Activated CD4-positive, CD25-positive, alpha-beta regulatory T cell treated with anti-CD3 and anti-CD28 coated beads, Interleukin-2, amount 50 U/mL, for 24 hours (primary cell): ENCODE data around the gene OR8B4.
"Not testable (repeated sequence)": the region's sequence is repeated elsewhere in the genome, so short reads cannot be mapped to it uniquely, and the experiment has no call there.

ENCODE experiments used
- ATAC-seq, 2 donors: fragments of 150-1000 bp; cut with Tn5 transposase; one replicate each; pipeline ENCODE4 v1.10.0; 2021; ENCODE audit warnings: mild to moderate bottlenecking in 1 of 2, moderate library complexity in 1 of 2

Gene OR8B4

DNA sequence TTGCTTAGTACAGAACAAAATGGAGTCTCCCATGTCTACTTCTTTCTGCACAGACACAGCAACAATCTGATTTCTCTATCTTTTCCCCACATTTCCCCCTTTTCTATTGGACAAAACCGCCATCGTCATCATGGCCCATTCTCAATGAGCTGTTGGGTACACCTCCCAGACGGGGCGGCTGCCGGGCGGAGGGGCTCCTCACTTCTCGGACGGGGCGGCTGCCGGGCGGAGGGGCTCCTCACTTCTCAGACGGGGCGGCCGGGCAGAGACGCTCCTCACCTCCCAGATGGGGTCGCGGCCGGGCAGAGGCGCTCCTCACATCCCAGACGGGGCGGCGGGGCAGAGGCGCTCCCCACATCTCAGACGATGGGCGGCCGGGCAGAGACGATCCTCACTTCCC, 21.5 kb downstream of the OR8B4 start:
- ATAC-seq = not testable (repeated sequence)

DNA sequence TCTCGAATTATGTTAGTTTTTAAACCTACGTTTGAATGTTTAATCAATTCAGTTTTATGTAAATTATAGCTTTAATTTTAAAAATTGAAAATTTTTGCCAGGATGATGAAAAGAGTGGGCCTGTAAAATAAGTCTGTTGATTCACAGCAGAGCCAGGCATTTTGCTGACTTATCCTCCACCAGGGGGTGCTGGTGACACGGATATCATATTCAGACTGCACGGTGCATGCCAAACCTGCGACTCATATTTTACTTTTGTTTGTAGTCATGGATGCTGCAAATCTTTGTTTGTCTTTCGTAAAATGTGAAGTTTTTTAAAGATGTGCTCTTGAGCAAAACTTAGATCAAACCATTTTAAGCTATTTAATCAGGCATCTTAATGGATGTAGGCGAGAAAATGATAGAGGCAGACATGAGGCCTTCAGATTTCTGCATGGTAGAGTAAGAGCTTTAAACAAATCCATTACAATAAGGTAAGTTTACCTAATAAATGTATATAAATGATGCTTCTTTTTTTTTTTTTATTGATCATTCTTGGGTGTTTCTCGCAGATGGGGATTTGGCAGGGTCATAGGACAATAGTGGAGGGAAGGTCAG, 22.2 kb downstream of the OR8B4 start:
- peak in 1 of 2 donors; percentile 55 for ATAC-seq

DNA sequence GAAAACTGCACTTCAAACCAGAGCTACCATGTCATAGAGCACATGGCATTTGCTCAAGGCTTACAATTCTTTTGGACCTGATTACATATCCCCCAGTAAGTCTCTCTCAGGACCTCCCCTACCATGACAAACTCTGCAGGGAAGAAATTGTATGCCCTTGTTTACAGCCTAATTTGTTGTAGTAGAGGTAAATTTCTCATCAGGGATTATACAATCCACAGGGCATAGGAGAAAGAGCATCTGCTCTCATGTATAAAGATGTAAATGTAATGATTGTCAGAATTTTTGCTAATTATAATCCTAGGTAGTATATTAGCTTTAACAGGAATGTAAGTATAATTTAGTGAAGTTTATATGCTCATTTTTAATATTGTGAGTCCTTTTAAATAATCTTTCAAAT, 25.7 kb downstream of the OR8B4 start, which contains the start of gene OR8B3:
Gene OR8B3 (minus strand): TSS at position 101 of the 400 bp plus-strand sequence. CDS start 1,673 bp downstream, outside the sequence.
- no peak for ATAC-seq

DNA sequence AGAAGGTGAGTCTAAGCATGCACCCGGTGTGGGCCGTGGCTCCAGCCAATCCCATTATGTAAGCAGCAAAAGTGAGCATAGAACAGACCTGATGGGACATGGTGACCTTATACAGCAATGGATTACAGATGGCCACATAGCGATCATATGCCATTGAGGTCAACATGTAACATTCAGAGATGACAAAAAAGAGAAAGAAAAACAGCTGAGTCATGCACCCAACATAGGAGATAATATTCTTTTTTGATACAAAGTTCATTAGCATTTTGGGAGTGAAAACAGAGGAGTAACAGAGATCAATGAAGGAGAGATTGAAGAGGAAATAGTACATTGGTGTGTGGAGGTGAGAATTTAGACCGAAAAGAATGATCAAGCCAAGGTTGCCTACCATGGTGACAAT, 27.8 kb downstream of the OR8B4 start:
- ATAC-seq = not testable (repeated sequence)

DNA sequence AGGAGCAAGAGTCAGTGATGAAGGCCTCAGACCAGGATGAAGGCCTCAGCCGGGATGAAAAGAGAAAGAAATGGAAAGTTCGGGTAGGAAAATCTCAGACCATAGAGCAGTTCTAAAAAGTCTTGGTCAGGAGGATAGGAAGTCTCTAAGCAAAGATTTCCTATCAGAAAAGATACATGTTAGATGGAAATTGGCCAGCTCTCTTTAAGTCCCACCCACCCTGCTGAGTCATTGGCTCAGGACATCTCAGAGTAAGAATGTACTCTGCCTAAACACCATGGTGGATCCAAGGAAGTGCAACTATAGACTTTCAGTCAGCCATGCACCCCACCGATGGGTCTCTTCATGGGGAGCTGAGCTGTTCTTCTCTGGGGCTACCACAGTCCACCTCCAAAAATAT, 30.3 kb downstream of the OR8B4 start:
- ATAC-seq = no peak

DNA sequence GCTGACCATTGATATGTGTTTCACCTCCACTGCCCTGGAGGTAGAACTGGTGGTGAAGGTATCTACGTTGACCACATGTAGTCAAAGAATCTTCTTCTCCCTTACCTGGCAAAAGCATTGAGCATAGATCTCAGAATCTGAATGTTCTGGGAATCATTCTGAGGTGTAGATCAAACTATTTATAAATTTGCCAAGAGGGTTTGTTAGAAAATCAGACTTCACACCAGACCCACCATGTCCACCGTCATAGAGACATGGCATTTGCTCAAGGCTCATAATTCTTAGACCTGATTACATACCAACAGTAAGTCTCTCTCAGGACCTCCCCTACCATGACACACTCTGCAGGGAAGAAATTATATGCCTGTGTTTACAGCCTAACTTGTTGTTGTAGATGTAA, 40.3 kb downstream of the OR8B4 start, which contains the start of gene OR8B2:
Gene OR8B2 (minus strand): TSS at position 101 of the 400 bp plus-strand sequence. CDS start 1,156 bp downstream, outside the sequence.
- no peak for ATAC-seq

DNA sequence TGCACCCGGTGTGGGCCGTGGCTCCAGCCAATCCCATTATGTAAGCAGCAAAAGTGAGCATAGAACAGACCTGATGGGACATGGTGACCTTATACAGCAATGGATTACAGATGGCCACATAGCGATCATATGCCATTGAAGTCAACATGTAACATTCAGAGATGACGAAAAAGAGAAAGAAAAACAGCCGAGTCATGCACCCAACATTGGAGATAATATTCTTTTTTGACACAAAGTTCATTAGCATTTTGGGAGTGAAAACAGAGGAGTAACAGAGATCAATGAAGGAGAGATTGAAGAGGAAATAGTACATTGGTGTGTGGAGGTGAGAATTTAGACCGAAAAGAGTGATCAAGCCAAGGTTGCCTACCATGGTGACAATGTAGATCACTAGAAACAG, 41.8 kb downstream of the OR8B4 start:
- ATAC-seq = not testable (repeated sequence)

DNA sequence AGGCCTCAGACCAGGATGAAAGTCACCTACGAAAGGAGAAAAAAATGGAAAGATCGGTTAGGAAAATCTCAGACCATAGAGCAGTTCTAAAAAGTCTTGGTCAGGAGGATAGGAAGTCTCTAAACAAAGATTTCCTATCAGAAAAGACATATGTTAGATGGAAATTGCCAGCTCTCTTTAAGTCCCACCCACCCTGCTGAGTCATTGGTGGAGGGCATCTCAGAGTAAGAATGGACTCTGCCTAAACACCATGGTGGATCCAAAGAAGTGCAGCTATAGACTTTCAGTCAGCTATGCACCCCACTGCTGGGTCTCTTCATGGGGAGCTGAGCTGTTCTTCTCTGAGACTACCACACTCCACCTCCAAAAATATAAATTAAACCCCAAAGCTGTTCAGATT, 44.1 kb downstream of the OR8B4 start:
- ATAC-seq = no peak

DNA sequence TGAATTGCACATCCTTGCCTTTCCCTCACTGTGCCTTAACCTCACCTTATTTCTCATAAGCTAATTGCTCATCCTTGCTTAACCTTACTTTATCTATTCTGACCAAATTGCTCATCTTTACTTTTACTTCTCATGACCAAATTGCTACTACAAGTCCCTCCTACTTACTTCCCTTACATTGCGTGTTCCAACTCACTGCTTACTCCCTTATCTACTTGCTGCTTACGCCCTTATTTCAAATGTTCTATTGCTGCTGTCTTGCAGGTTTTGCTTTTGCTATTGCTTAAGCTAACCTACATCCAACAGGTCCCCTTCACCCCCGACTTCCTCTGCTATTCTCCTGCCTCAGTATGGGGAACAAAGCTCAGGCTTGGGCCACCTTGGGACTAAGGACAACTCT, 48.4 kb downstream of the OR8B4 start:
- no peak for ATAC-seq
